Tibial artery (tissue), 4 donors: ENCODE results near the gene NEGR1.

ENCODE experiments used
- DNase-seq, 2 donors: peaks; one replicate each; pipeline ENCODE4 v3.0.0-alpha.2; 2019
- H3K27ac ChIP-seq, 2 donors: fragments of 200-600 bp; sonication (generic) in 1 of 2; 1 replicate in 1 of 2; 2 replicates in 1 of 2; pipeline ENCODE4 v1.5.1; 2018 to 2019; ENCODE audit warnings: mild to moderate bottlenecking in 1 of 2
- H3K27me3 ChIP-seq, 2 donors: fragments of 200-600 bp; sonication (generic) in 1 of 2; one replicate each; pipeline versions ENCODE4 v1.5.1 to v1.6.0; 2016 to 2019
- H3K36me3 ChIP-seq, 3 donors: fragments of 200-600 bp; sonication (generic) in 2 of 3; one replicate each; pipeline ENCODE4 v1.5.1; 2016 to 2019; ENCODE audit warnings: mild to moderate bottlenecking in 2 of 3
- H3K4me1 ChIP-seq, 4 donors: fragments of 200-600 bp; sonication (generic) in 2 of 4; 1 replicate in 3 of 4; 2 replicates in 1 of 4; pipeline ENCODE4 v1.5.1; 2016 to 2019
- H3K4me3 ChIP-seq, 2 donors: fragments of 200-600 bp; sonication (generic) in 1 of 2; 1 replicate in 1 of 2; 2 replicates in 1 of 2; pipeline ENCODE4 v1.5.1; 2018 to 2019; ENCODE audit warnings: mild to moderate bottlenecking in 2 of 2
- H3K9me3 ChIP-seq, 3 donors: fragments of 200-600 bp; sonication (generic) in 1 of 3; one replicate each; pipeline ENCODE4 v1.5.1; 2016 to 2019
- intact Hi-C: fragments of 100-400 bp; cut with DNase I; formaldehyde crosslinking; loops from one replicate; pipeline ENCODE4 v1.15.0; 2023; ENCODE audit warnings: low total_unique reads
- TF ChIP-seq, protein P1 (sequence below), 2 experiments: fragments of 200-600 bp in 1 of 2; fragments of 450-650 bp in 1 of 2; IDR thresholded peaks; one replicate each; pipeline ENCODE4 v1.5.1; 2017 to 2019; ENCODE audit warnings: antibody characterized with exemption in 2 of 2, mild to moderate bottlenecking in 1 of 2, moderate library complexity in 1 of 2

The NEGR1 gene

DNA sequence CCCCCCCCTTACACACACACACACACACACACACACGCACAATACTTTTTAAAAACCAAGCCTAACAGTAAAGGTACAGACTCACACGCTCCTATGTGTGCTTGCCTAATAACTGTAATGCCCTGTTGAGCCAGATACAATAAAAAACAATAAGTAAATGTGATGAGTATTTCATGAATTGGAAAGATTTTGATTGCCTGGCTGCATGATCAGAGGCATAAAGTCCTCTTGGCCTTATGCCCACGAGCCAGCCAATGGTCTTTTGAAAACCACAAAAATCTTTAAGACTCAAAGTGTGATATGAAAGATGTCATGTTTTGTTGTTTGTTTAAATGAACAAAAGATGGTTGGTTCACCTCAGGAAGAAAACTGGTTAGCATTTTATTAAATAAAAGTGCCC, 759.6 kb downstream of the NEGR1 start:
- Histone ChIP-seq H3K36me3 (no peaks in the 10 kb centered on the region), H3K9me3 (no peaks in the 10 kb centered on the region), H3K27me3 (no peaks in the 10 kb centered on the region), H3K4me1 (no peaks in the 10 kb centered on the region), H3K27ac (no peak overlapping the region), H3K4me3 (no peak overlapping the region)
- intact Hi-C loops: no loop called here
- TF ChIP-seq, protein P1, sequence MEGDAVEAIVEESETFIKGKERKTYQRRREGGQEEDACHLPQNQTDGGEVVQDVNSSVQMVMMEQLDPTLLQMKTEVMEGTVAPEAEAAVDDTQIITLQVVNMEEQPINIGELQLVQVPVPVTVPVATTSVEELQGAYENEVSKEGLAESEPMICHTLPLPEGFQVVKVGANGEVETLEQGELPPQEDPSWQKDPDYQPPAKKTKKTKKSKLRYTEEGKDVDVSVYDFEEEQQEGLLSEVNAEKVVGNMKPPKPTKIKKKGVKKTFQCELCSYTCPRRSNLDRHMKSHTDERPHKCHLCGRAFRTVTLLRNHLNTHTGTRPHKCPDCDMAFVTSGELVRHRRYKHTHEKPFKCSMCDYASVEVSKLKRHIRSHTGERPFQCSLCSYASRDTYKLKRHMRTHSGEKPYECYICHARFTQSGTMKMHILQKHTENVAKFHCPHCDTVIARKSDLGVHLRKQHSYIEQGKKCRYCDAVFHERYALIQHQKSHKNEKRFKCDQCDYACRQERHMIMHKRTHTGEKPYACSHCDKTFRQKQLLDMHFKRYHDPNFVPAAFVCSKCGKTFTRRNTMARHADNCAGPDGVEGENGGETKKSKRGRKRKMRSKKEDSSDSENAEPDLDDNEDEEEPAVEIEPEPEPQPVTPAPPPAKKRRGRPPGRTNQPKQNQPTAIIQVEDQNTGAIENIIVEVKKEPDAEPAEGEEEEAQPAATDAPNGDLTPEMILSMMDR (IDR thresholded peaks at IDR 0.05): no peak
- no peak for DNase-seq

DNA sequence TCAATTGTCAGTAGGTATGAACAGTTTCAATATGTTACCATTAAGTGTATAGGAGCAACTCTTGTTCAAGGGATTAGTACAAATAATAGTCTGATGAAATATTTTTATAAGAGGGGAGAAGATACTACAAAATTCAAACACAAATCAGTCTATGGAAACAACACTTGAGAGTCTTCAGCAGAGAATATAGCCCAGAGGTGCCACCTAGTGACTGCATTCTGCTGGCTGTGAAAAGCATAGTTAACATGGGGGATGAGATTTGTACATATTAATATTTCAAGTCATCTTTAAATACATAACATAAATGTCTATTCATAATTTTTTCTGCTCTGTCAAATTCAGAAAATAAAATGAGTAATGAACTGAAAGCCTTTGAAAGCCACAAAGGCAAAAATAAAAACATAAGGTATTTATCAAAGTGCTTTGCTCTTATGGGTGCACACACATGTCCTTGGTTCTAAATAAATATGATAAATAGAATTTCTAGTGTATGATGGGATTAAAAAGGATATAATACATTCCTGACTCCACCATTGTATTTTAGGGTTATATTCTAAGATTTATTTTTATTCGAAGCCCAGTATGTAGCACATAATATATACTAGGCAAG, 760.6 kb downstream of the NEGR1 start:
- H3K4me1 ChIP-seq: no peaks in the 10 kb centered on the region
- no peaks in the 10 kb centered on the region for H3K36me3 ChIP-seq
- H3K27ac ChIP-seq: no peak overlapping the region
- H3K4me3 ChIP-seq: no peak overlapping the region
- intact Hi-C loops: no loop called here
- no peaks in the 10 kb centered on the region for H3K27me3 ChIP-seq
- no peak for DNase-seq
- TF ChIP-seq, protein P1 (IDR thresholded peaks at IDR 0.05): no peak
- no peaks in the 10 kb centered on the region for H3K9me3 ChIP-seq

DNA sequence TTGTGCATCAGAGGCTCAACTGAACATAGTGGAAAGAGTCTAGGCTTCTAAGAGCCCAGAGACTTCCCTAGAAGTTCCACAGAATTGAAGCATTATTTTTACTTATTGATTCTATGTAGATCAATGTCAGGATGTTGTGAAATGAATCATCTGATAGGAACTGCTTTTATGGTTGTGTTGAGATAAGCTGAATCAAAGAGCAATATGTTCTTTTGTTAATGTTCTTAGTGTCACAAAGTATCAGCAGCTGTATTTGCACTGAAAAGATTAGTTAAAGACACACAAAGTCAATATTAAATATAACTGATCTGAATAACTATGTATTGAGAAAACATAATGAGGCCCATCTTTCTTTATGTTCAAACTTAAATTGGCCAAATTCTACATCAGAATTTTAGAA, 770.8 kb downstream of the NEGR1 start:
- no peaks in the 10 kb centered on the region for H3K27me3 ChIP-seq
- intact Hi-C loops: no loop called here
- no peak overlapping the region for H3K4me3 ChIP-seq
- H3K4me1 ChIP-seq: no peaks in the 10 kb centered on the region
- H3K36me3 ChIP-seq: no peaks in the 10 kb centered on the region
- no peak overlapping the region for H3K27ac ChIP-seq
- no peak for DNase-seq
- no peaks in the 10 kb centered on the region for H3K9me3 ChIP-seq
- TF ChIP-seq, protein P1 (IDR thresholded peaks at IDR 0.05): no peak

DNA sequence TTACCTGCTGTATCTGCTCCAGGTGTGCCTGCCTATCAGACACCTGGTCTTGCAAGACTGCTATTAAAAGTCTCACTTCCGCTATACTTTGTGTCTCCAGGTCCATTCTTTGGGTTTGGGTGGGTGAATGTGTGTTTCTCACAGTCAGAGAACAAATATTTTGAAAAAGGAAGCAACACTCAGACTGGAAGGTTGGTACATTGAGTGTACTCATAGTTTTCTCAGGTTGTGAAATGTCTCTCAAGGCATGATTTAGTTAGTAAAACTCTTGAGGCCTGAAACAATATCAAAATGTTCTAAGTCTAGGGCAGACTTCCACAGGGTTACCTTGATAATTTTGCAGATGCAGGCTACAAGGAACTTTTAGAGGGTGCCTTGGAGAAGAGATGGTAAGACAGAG, 771.6 kb downstream of the NEGR1 start:
- Histone ChIP-seq H3K9me3 (no peaks in the 10 kb centered on the region), H3K36me3 (no peaks in the 10 kb centered on the region), H3K4me3 (no peak overlapping the region), H3K27ac (no peak overlapping the region), H3K4me1 (no peaks in the 10 kb centered on the region), H3K27me3 (no peaks in the 10 kb centered on the region)
- intact Hi-C loops: no loop called here
- DNase-seq: no peak
- TF ChIP-seq, protein P1 (IDR thresholded peaks at IDR 0.05): no peak

DNA sequence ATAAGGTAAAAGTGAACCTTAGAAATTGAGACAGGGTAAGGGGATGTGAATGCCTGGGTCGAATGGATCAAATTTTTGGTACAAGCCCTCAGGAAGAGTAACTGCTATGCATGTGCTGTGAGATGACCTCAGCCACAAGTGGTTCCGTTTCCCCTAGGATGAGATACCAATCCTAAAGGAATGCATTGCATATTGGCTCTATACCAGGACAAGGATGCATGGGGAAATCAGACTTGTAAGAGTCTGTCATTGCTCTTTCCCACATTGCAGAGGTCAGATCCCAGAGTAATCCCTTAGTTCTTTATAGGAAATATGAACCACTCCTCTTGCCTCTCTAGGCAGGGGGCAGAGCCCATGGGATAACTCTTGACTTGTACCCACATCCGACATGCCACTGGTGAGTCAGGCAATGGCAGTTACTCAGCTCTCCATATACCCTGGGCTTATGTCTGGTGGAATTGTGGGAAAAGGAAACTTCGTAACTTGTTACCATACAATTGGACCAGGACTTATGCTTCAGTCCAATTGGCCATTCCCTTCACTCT, 773.2 kb downstream of the NEGR1 start:
- TF ChIP-seq, protein P1 (IDR thresholded peaks at IDR 0.05): no peak
- intact Hi-C loops: no loop called here
- H3K9me3 ChIP-seq: no peaks in the 10 kb centered on the region

More for the DNA sequence above, 773.2 kb downstream of the NEGR1 start:
- no peaks in the 10 kb centered on the region for H3K4me1 ChIP-seq
- H3K36me3 ChIP-seq: no peaks in the 10 kb centered on the region
- H3K27me3 ChIP-seq: no peaks in the 10 kb centered on the region
- no peak overlapping the region for H3K27ac ChIP-seq
- no peak for DNase-seq
- H3K4me3 ChIP-seq: no peak overlapping the region
